GM12875 (cell line): Measurements from ENCODE around the gene RASAL2.

Source experiments
- H3K4me3 ChIP-seq: one replicate; pipeline ENCODE4 v1.5.1; 2011; ENCODE audit warnings: low read depth, low read length, control low read depth
- CTCF ChIP-seq: IDR thresholded peaks from 2 replicates; pipeline ENCODE4 v1.5.1; 2011; ENCODE audit warnings: low read depth, mild to moderate bottlenecking, control low read depth, inconsistent platforms, low read length, moderate library complexity, borderline replicate concordance; ENCODE audit not compliant: insufficient read depth

RASAL2 gene

GRCh38 chr1:178091986-178092745 is 1.7 kb upstream of the RASAL2 start:
- no peak for TF ChIP-seq CTCF
- no peak overlapping the region for H3K4me3 ChIP-seq

GRCh38 chr1:178092878-178093493 is 918 bp upstream of the RASAL2 start:
- no peak for TF ChIP-seq CTCF
- H3K4me3 ChIP-seq: no peak overlapping the region

- H3K4me3 ChIP-seq: peak overlapping the region; percentile 44
- TF ChIP-seq CTCF: no peak
These were observed 382 bp upstream of the RASAL2 start for GRCh38 chr1:178093494-178093950.

GRCh38 chr1:178094739-178095645 is 1.1 kb downstream of the RASAL2 start:
- no peak overlapping the region for H3K4me3 ChIP-seq
- no peak for TF ChIP-seq CTCF

- H3K4me3 ChIP-seq: no peak overlapping the region
- TF ChIP-seq CTCF: no peak
These were observed 2.5 kb downstream of the RASAL2 start for GRCh38 chr1:178096421-178096820.

- no peak overlapping the region for H3K4me3 ChIP-seq
- no peak for TF ChIP-seq CTCF
These were observed 4.4 kb downstream of the RASAL2 start for GRCh38 chr1:178098262-178098661.

- H3K4me3 ChIP-seq: no peak overlapping the region
- TF ChIP-seq CTCF: no peak
These were observed 7.3 kb downstream of the RASAL2 start for GRCh38 chr1:178101266-178101630.
